ENCODE data around the gene MED9.
A peak's percentile ranks its signal among the peaks of the same experiment; 100 is the strongest.

MED9 gene

DNA sequence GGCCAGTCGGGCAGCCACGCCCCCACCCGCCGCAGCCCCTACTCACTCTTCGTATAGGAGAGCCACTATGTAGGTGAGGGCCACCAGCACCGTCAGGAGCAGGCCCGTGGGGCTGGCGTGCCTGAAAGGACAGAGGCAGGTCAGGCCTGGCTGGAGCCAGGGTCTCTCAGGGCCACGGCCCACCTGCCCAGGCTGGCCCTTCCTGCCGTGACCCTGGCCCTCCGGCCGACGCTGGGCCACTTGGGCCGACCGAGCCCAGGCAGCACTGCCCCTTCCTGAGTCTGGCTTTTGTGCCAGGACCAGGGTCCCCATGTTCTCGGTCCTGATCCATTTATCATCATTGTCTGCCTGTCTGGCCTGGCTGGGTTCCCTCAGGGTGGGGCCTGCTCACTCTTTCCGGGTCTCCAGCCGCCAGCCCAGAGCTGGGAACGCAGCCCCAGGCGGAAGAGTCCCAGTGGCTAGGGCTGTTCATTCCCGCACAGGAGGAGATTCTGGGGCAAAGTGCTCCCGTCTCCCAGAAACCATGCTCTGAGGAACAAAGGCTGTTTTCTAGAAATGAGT is 29.5 kb downstream of the MED9 start:
- DNase-seq: no peak

DNA sequence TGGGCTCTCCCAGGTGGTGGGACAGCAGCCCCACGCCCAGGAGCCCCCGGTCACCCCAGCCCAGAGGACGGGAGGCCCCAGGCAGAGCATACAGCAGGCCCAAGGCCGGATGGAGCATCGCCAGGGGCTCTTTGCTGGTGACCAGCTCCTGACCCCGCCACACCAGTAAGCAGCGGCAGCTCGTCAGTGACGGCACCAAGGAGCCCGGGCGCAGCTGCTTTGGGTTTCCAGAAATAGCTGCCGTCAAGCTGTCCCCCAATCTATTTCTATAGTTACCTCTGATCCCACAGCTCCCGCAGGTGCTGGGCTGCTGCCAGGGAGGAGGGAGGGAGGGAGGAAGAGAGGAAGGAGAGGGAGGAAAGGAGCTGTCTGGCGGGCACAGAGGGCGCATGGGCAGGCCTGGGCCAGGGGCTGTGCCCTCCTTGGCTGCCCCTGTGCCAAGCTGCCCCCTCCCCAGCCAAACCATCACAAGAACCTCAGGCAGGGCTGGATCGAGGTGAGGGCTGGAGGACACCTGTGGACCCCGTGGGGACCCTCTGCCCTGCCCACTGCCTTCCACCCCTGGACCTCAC is 30.2 kb downstream of the MED9 start:
- peak; percentile 30 for DNase-seq

DNA sequence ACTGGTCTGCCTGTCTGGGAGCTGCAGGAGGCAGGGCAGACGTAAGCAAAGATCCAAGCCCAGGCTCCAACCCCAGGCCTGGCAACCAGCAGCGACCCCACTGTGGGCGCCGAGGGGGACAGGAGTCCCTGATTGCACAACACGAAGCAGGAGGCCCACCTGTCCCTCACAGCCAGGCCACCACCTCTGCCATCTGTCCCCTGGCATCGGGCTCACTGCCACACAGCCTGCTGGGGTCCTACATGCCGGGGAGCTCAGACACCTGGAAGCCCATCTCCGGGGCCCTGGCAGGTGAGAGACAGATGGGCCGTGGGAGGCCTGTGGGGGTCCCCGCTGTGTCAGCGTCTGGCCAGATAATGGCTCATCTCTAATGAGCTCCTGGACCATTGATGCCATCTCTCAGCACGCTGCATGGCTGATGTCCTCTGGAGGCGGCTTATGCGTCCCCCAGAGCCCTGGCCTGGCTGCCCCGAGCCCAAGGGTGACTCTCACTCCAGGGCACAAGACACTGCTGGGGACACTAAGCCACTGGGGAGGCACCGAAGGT is 30.7 kb downstream of the MED9 start:
- DNase-seq: no peak

DNA sequence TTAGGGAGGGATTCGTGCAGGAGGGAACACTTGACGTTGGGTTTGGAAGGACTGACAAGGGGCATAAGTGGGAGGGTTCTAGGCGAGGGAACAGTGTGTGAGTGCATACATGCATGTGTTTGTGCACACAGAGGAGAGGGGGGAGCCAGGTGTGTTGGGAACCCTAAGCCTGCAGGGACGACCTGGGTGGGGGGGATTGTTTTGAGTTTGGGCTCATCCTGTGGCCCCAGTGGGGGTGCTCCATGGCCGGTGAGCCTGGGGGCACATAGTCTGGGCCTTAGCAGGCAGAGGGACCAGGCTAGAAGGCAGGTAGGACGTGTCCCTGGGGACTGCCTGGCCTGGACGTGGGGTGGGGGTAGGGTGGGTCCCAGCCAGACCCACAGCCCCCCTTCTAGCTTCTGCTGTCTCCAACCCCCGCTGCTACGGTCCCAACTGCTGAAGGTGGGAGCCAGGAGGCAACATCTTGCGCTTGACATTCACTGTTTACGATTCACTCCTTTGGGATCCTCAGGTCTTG is 31.3 kb downstream of the MED9 start:
- no peak for DNase-seq

DNA sequence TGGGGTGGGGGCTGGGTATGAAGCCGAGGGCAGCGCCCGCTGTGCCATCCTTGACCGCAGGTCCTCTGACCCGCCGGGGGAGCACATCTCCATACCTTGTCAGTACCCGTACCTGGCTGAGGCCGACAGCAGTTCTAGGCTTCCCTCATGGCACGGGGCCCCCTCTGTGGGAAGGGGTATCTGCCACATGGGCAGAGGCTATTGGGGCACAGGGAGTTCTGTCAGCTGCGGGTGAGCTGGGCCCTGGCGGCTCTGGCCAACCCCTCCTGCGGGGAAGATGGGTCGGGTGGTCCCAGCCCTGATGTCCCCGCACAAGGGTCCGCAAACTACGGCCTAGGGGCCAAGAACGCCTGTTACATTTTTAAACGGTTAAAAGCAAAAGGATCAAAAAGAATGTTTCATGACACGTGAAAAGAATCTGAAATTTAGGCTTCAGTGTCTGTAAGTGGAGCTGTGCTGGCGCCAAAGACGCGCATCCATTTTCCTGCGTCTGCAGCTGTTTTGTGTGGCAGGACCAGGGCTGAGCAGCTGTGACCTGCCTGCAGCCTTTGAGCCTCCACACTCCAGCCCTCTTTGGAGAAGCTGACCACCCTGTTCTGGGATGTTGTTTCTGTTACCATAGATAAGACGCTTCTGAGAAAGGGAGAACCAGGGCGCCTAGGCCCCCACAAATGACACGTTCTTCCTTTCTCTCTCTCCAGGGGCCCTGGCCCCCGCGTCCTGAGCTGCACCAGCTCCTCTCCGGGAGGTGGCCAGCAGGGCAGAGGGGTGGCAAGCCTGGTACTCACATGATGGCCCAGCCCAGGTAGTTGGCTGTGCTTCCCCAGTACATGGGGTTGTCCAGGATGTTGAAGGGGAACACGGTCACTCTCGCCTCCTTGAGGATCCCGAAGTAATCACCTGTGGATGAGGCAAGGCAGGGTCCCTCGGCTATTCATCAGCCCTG is 32.1 kb downstream of the MED9 start:
- DNase-seq: no peak

DNA sequence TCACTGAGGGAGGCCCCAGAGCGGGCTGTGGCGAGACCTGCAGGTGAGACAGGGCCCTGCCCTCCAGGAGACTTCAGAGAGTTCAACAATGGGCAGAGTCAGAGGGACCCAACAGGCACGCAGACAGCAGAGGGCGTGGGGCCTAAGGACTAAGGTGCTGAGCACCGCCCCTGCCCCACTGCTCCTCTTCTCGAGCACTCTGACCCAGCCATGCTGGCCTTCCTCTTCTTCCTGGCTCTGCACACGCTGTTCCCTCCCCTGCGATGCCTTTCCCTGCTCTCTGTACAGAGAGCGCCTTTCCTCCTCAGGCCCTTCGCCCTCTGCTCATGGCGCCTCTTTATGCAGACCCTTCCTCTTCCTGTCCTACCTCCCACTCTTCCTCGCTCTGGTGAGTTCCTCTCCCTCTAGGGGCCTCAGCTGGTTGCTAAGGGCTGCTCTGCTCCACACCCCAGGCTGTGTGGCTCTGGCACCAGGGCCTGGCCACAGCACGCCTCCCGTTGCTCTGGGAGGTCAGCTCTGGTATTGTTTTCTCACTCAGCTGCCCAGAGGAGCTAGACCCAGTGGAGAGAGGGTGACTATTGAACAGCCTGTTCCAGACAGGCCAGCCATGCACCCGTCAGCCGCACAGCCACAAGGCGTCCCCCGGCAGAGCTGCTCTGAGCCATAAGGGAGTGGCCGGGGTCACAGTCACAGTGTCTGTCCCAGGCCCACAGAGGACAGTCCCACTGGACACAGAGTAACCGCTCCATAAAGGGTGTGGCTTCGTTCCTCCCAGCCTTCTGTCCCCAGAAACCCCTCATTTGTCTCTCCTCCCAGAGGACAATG is 33.0 kb downstream of the MED9 start:
- DNase-seq: no peak

DNA sequence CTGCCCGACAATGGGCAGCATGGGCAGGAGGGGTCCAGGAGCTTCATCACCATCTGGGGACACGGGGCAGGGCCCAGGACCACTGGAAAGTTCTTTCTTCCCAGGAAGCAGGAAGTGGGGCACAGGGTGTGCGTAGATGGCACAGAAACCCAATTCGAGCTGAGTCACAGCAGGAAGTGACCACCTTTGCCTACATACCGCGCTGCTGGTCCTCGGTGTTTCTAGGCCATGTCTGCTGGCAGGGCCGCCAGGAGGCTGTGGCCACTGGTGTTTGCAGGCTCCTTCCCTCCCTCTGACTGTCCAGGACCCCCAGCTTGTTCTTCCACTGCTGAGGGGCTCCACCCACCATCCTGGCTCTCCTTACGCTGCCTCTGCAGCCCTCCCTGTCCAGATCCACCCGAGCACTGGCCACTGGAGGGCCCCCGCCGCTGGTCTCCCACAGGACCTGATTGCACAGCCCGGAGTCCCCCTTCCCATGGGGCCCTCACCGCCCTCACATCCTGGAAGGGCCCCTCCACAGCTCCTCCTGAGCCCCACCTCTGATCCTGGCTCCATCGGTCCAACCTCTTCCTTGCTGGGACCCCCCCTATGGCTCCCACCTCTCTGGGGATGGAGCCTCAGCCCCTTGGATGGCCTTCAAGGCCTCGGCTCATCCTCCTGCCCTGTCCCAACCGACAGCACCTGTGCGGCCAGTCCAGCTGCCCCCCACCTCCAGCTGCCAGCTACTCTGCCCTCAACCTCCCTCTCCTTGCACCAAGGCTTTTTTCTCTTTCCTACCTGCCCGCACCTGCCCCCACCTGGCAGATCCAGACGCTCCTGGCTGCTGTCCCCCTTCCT is 33.9 kb downstream of the MED9 start:
- DNase-seq: no peak

DNA sequence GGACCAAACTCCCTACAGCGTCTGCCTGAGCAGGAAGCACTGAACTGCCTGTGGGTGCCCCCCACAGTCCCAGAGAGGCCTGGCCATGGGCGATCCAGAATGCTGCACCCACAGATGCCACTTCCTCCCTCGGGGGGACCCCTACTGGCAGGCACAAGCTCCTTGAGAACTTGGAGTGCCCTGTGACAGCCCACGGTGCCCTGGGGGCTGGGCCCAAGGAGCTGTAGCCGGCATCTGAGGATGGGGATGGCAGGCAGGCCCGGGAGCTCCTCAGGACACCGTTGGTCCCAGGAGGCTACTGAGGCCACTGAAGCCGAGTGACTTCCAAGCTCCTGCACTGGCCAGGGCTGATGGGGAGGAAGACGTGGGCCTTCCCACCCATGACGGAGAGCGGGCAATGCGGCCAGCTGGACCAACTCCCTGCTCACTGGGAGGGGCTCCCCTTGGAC is 34.5 kb downstream of the MED9 start:
- no peak for DNase-seq

DNA sequence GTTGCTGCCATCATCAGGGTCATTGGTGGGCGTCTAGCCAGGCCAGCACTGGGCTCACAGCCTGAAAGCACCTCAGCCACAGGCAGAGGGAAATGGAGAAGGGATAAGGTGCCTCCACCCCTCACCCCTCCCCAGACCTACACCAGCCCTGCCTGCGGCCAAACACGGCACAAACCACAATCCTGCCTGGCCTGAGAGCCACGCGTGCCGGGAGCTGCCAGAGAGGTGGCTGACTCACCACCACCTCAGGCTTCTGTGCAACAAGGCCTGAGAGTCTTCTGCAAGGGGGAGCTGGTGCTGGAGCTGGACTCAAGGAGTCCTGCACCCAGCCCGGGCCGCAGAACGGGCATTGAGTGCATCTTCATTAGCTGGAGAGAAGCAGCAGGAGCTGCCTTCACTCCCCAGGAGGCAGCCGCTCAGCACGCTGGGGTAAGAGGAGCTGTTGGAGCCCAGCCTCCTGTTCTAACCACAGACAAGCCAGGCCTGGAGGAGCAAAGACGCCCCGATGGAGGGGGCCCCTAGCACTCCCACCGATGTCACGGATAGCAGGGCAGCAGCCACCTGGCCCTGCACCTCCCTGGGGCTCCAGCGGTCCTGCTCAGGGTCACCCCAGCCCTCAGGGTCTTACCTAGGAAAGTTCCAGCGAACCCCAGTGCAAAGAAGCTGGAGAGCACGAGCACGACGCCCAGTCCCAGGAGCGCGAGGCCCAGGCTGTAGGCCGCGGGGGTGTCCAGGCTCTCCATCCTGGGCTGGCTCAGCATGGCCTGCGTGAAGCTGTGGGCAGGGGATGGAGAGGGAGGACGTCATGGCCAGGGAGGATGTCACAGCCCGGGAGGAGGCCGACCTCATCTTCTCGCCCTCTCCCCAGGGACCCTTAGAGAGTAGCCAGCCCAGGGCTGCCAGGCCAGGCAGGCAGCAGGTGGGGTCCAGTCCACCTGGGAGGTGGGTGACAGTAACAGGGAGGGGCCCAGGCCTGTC is 35.4 kb downstream of the MED9 start:
- no peak for DNase-seq

DNA sequence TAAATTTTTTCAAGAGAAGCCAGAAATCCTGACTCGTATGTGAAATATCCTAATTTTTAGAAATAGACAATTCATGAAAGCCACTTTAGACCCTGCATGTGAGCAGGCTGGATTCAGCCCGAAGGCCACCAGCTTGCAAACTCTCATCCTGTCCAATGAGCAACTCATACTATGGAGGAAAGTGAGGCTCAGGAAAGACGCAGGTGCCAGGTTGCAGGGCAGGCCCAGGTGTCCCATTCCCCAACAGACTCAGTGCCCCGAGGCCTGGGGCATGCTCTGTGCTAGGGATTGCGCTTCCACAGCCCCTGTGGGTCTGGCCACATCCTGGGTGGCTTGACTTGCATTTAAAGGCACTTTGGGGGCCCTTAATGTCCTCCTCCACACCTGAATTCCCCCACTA is 36.1 kb downstream of the MED9 start:
- no peak for DNase-seq

DNA sequence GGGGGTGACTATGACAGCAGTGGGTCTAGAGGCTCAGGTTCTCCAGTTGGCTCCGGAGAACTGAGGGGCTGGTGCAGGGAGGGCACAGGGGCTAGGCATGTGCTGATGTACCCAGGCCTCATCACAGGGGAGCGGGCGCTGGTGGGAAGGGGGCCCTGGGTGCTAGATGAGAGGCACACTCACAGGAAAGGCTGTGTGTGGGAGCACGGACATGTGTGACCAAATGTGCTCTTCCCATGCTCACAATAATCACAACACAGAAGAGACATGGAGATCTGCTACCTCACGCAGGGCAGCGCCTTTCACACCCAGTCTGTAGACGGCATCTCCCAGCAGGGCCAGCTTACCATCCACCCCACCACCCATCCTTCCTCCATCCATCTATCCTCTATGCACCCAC is 36.8 kb downstream of the MED9 start:
- DNase-seq: no peak

DNA sequence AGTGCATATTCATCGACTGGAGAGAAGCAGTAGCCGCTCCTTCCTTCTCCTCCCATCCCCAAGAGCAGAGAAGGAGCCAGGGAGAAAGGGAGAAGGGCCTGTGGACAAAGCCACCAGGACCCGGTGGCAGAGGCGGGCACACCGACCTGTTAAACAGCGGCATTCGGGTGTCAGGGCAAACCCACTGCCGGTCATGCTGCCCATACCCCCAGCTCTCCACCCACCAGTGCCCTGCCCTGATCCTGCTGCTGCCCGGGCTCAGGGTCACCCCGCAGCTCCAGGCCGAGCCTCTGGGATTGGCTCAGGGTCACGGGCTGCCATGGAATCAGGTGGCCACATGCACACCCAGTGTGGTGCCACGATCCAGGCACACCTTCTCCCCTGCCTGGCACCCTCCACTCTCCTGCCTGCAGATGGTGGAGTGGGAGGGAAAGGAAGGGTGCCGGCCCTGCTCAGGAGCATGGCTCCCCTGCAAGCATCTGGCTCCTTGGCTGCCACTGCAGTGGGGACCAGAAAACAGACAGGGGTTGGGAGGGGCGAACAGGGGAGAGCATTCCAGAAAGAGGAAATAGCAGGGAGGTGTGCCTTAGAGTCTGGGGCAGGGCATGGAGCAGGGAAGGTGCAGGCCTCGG is 37.7 kb downstream of the MED9 start:
- DNase-seq: no peak

DNA sequence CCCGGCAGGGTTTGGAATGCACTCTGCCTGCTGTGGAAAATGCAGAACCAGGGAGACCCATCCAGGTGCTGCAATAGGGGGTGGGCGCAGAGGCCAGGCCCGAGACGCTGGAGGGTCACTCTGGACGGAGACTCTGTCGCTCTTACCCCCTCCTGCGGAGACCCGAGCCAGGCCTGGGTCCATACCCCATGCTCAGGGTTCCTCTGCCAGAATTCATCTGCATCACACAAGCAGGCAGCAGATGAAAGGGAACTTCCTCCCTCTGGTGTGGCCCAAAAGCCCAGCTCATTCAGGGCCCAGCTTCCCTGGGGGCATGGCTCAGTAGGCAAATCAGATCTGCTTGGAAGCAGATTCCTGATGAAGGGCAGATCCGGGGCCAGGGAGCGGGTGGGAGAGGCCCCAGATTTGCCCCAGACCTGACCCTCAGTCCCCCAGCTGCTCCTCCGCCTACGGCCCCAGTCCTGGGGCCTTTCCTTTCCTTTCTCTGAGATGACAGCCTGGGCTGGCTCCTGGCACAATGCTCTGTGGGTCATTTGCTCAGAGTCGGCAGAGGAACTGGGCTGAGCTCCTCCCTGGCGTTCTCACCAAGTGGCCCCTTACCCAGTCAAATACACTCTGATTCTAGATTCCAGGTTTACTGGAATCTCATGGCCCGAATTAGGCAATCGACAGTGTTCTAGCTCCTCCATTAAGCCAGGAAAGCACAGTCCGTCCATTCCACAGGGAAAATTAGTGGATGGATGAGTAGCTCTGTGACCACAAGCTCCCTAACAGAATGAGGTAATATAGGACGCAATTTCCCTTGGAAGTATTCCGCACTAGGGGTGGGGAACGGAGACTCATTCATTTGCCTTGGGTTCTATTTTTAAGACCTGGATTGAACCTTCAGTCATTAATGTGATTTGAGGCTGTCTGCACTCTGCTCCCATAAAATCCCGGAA is 38.5 kb downstream of the MED9 start:
- DNase-seq: no peak

DNA sequence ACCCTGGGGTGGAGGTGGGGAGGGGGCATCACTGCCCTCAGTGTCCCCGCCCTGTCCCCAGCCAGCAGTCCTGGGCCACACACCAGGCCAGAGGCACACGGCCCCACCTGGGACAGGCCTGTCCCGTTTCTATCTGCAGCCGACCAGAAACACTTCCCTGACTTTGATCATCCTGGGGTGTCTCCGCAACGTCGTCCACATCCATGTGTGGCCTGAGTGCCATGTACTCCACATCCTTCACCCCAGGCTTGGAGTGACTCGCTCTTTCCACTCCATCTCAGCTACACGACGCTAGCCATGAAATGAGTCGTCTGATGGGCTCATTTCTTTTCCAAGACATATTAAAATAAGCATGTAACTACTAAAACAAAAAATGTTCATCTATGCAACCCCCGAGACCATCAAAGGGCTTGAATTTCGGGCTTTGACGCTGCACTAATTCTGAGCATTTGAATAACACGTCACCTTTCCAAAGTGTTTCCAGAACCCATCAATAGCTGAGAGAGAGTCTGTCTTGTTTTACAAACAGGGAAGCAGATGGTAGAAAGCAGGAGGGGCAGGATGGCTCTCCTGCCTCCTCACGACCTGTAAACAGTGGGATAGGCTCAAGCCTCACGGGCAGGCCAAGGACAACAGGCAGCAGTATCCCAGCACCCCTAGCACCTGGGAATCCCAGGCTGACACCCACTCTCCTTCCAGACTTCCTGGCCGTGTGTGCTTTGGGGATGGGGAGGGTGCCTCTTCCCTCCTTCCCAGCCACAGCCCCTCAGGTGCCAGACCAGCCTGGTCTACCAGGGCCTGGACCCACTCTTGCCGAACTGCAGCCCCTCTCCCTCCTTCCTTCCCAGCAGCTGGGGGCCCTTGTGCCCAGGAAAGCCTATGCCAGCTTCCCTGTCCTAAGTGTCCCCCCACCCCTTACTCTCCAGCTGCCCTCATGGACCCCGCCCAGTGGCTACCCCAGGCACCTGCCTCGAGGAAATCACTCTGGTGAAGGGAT is 39.4 kb downstream of the MED9 start:
- DNase-seq: no peak

DNA sequence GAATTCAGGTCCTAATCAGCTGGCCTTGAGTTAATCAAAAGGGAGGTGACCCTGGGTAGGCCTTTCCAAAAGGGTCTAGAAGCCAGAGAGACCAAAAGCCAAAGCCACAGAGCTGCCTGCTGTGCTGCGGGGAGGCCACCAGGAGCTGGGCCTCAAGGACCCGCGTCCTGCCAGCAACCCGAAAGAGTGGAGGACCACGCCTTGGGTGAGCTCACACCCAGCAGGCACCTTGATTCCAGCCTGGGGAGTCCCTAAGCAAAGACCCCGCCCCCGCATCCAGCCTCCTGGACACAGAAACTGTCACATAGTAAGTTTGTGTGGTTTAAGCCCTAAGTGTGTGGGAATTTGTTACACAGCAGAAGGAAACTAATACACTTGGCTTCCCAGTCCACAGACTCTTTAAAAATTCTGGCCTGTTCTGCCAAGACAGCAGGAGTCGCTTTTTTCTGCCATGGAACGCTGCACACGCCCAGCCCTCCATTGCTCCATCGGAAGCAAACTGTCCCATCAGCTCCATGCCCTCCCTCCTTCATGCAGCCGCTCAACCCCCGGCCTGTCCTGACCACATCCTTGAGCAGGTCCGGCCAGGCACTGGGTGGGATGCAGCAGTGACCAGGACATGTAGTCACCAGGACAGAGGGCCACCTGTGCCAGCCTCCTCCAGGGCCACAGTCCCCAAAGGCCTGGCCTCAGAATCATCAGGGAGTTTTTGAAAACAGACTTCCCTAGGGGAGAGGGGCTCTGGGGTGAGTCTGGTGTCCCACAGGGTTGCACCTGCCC is 40.3 kb downstream of the MED9 start:
- no peak for DNase-seq

DNA sequence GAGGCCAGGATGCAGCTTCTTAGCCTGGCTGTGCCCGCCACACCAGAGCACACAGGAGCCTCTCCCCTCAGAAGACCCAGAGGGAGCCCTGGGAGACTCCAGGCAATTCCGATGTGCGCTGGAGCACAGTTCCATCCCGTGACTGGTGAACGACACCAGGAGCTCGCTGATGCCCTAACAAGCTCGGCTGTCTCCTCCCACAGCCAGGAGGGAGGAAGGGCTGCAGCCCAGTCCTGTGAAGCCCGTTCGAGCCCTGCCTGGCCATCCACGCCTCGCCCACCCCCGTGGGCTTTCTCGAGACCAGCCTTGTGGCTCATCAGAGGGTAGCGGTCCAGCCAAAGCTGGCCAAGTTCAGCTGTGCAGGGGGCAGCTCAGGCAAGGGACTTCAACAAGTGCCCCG is 41.2 kb downstream of the MED9 start:
- DNase-seq: no peak

DNA sequence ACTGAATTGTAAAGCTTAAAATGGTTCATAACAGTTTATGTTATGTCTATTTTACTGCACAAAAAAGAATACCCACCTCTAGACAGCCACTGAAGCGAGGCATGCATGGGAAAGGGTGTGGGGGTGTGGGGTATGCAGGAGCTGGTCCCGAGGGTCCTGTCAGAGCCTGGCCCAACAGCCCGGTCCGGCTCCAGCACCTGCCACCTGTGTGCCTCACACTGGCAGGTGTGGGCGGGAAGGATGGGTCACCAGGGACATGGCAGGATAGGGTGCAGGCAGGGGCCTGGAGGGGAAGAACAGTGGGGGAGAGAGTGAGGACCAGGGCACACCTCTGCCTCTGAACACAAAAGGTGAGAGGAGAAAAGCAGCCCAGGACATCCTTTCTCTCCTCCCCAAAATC is 42.2 kb downstream of the MED9 start:
- no peak for DNase-seq
